ENCODE measurements around the gene LBHD1. TPM values are rescaled to one million over a fixed set of nuclear protein-coding genes. Genes with fewer than 3 reads are reported as not detected.
"Not testable (repeated sequence)": the region's sequence is repeated elsewhere in the genome, so short reads cannot be mapped to it uniquely, and the experiment has no call there.

Gene LBHD1
- total and polyA plus RNA-seq, 9 donors, result 2.8 to 8.2 (median 6.2) TPM

GRCh38 chr11:62709247-62710000 lies 37.4 kb upstream of the LBHD1 start:
- DNase-seq, result peak; percentile 100
- peaks cover 43% of the 10 kb centered on the region for H3K4me1 ChIP-seq (ENCODE audit: control insufficient read depth, insufficient read depth, low read length)
- WGBS (ENCODE audit: insufficient coverage), result 3% methylated on average over 28 of the region's 47 CpGs
- H3K4me3 ChIP-seq (ENCODE audit: low read length), result peak overlapping the region; percentile 57
- no peaks in the 10 kb centered on the region for H3K9me3 ChIP-seq (replicated peaks; ENCODE audit: control insufficient read depth, low read depth, low read length)
- H3K27ac ChIP-seq (ENCODE audit: low read length), result peak overlapping the region; percentile 86
- H3K27me3 ChIP-seq (ENCODE audit: control insufficient read depth, insufficient read depth, low read length), result no peaks in the 10 kb centered on the region
- peaks cover 43% of the 10 kb centered on the region for H3K36me3 ChIP-seq (ENCODE audit: control insufficient read depth, insufficient read depth, low read length)

DNA sequence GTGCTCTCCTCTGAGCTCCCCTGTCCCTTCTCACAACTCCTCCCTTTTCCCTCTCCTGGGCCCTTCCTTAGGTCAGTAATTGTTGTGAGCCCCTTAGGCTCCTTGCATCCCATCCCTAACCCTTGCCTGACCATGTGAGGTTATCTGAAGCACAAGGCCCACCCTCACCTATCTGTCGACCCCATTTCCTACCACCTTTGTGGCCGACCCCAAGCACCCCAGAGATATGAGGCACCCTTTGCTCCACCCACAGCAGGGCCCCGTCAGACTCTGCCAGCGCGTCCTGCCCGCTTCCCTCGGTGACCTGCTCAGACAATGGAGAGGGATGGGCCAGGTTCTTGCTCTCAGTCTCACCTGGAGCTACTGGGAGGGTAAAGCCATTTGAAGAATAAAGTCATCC lies 36.7 kb upstream of the LBHD1 start:
- Histone ChIP-seq H3K4me1 (ENCODE audit: control insufficient read depth, insufficient read depth, low read length) (peaks cover 43% of the 10 kb centered on the region), H3K27ac (ENCODE audit: low read length) (peak overlapping the region; percentile 86)

GRCh38 chr11:62708392-62708791 lies 36.3 kb upstream of the LBHD1 start:
- no peaks in the 10 kb centered on the region for H3K9me3 ChIP-seq (replicated peaks; ENCODE audit: control insufficient read depth, low read depth, low read length)
- no peak for DNase-seq
- peak overlapping the region; percentile 86 for H3K27ac ChIP-seq (ENCODE audit: low read length)
- H3K4me3 ChIP-seq (ENCODE audit: low read length), result peak overlapping the region; percentile 57
- H3K27me3 ChIP-seq (ENCODE audit: control insufficient read depth, insufficient read depth, low read length), result no peaks in the 10 kb centered on the region
- peaks cover 43% of the 10 kb centered on the region for H3K4me1 ChIP-seq (ENCODE audit: control insufficient read depth, insufficient read depth, low read length)
- WGBS (ENCODE audit: insufficient coverage), result 80% methylated on average over 5 of the region's 5 CpGs
- peaks cover 34% of the 10 kb centered on the region for H3K36me3 ChIP-seq (ENCODE audit: control insufficient read depth, insufficient read depth, low read length)

More for the DNA sequence above, 36.7 kb upstream of the LBHD1 start:
- DNase-seq, result no peak
- peak overlapping the region; percentile 57 for H3K4me3 ChIP-seq (ENCODE audit: low read length)
- H3K9me3 ChIP-seq (replicated peaks; ENCODE audit: control insufficient read depth, low read depth, low read length), result no peaks in the 10 kb centered on the region
- H3K27me3 ChIP-seq (ENCODE audit: control insufficient read depth, insufficient read depth, low read length), result no peaks in the 10 kb centered on the region
- peaks cover 38% of the 10 kb centered on the region for H3K36me3 ChIP-seq (ENCODE audit: control insufficient read depth, insufficient read depth, low read length)
- no CpG with 5 or more reads among the region's 7 CpGs for WGBS (ENCODE audit: insufficient coverage)

DNA sequence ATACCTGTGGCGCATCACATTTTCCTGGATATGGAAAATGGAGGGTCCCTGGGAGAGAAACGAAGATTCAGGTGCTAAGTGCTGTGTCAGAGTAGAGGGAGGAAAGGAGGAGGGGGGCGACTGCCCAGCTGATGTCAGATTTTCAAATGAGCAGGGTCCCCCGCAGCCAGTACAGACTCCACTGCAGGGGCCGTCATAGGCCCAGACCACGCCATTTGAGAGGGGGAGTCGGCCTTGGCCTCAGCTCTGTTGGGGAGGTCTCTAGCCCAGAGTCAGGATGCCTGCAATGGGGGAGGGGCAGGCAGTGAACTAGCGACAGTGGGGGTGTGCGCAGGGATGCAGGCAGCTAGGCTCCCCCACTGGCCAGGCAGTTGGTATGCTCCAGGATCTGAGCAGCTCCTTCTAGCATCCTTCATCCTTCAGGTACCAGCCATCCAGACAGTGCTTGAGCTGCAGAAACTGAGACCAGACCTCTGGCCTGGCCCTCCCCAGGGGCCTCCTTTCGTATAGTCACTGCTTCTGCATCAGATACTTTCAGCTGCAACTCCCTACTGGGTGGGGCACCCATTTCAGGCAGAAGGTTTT lies 35.3 kb upstream of the LBHD1 start, which contains the start of the genes BSCL2 and GNG3:
BSCL2 (minus strand) TSS at position 148 of the 585 bp plus-strand sequence. CDS start 229 bp downstream, outside the sequence.
GNG3 (plus strand) TSS at position 400 of the 585 bp plus-strand sequence. CDS start 620 bp downstream, outside the sequence.
- 71% methylated on average over 5 of the region's 10 CpGs for WGBS (ENCODE audit: insufficient coverage)
- peak within 1 kb of the TSS; percentile 92 for H3K4me3 ChIP-seq (ENCODE audit: low read length)
- peaks cover 29% of the 10 kb centered on the region for H3K36me3 ChIP-seq (ENCODE audit: control insufficient read depth, insufficient read depth, low read length)
- H3K9me3 ChIP-seq (replicated peaks; ENCODE audit: control insufficient read depth, low read depth, low read length), result no peaks in the 10 kb centered on the region
- peaks cover 43% of the 10 kb centered on the region for H3K4me1 ChIP-seq (ENCODE audit: control insufficient read depth, insufficient read depth, low read length)
- DNase-seq, result peak; percentile 46
- peak within 1 kb of the TSS; percentile 87 for H3K27ac ChIP-seq (ENCODE audit: low read length)
- no peaks in the 10 kb centered on the region for H3K27me3 ChIP-seq (ENCODE audit: control insufficient read depth, insufficient read depth, low read length)

GRCh38 chr11:62706850-62707247 lies 34.8 kb upstream of the LBHD1 start:
- whole genome bisulfite sequencing (ENCODE audit: insufficient coverage), result 65% methylated on average over 7 of the region's 8 CpGs
- Histone ChIP-seq H3K36me3 (ENCODE audit: control insufficient read depth, insufficient read depth, low read length) (peaks cover 31% of the 10 kb centered on the region), H3K9me3 (replicated peaks; ENCODE audit: control insufficient read depth, low read depth, low read length) (no peaks in the 10 kb centered on the region), H3K4me3 (ENCODE audit: low read length) (peak overlapping the region; percentile 92), H3K4me1 (ENCODE audit: control insufficient read depth, insufficient read depth, low read length) (peaks cover 43% of the 10 kb centered on the region), H3K27ac (ENCODE audit: low read length) (peak overlapping the region; percentile 87), H3K27me3 (ENCODE audit: control insufficient read depth, insufficient read depth, low read length) (no peaks in the 10 kb centered on the region)
- DNase-seq, result no peak

GRCh38 chr11:62705880-62706849 lies 34.1 kb upstream of the LBHD1 start:
- Histone ChIP-seq H3K9me3 (replicated peaks; ENCODE audit: control insufficient read depth, low read depth, low read length) (no peaks in the 10 kb centered on the region), H3K27ac (ENCODE audit: low read length) (peak overlapping the region; percentile 89), H3K36me3 (ENCODE audit: control insufficient read depth, insufficient read depth, low read length) (peaks cover 28% of the 10 kb centered on the region), H3K27me3 (ENCODE audit: control insufficient read depth, insufficient read depth, low read length) (no peaks in the 10 kb centered on the region), H3K4me3 (ENCODE audit: low read length) (peak overlapping the region; percentile 92), H3K4me1 (ENCODE audit: control insufficient read depth, insufficient read depth, low read length) (peaks cover 43% of the 10 kb centered on the region)
- DNase-seq, result peak; percentile 95
- 3% methylated on average over 73 of the region's 73 CpGs for WGBS (ENCODE audit: insufficient coverage)

DNA sequence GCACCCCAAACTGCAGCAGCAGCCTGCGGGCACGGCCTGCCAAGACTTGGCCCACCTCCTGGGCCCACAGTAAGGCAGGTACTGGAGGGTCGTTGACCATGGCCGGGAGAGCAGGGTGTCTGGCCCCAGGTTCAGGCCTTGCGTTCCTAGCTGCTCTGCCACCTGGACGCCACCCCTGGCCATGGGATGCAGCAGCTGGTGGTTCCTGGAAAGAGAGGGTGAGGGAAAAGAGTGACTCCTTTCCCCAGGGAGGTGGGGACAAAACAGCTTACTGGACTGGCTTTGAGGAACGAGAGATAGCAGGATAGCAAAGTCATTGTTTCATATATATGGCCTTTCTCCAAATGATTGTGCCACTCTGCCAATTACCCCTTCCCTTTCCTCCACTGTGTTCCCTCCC lies 33.3 kb upstream of the LBHD1 start:
- Histone ChIP-seq H3K36me3 (ENCODE audit: control insufficient read depth, insufficient read depth, low read length) (peaks cover 27% of the 10 kb centered on the region), H3K9me3 (replicated peaks; ENCODE audit: control insufficient read depth, low read depth, low read length) (no peaks in the 10 kb centered on the region), H3K4me3 (ENCODE audit: low read length) (peak overlapping the region; percentile 92), H3K4me1 (ENCODE audit: control insufficient read depth, insufficient read depth, low read length) (peaks cover 41% of the 10 kb centered on the region), H3K27me3 (ENCODE audit: control insufficient read depth, insufficient read depth, low read length) (no peaks in the 10 kb centered on the region), H3K27ac (ENCODE audit: low read length) (peak overlapping the region; percentile 89)
- WGBS (ENCODE audit: insufficient coverage), result 66% methylated on average over 5 of the region's 7 CpGs
- DNase-seq, result no peak

DNA sequence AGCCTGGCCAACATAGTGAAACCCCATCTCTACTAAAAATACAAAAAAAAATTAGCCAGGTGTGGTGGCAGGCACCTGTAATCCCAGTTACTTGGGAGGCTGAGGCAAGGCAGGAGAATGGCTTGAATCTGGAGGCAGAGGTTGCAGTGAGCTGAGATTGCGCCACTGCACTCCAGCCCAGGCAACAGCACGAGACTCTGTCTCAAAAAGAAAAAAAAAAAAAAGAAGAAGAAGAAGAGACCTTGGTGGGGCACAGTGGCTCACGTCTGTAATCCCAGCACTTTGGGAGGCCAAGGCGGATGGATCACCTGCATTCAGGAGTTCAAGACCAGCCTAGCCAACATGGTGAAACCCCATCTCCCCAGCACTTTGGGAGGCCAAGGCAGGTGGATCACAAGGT lies 31.9 kb upstream of the LBHD1 start:
- WGBS (ENCODE audit: insufficient coverage), result 100% methylated on average over 1 of the region's 4 CpGs
- not testable (repeated sequence) for H3K9me3 ChIP-seq (replicated peaks; ENCODE audit: control insufficient read depth, low read depth, low read length); DNase-seq; H3K27me3 ChIP-seq (ENCODE audit: control insufficient read depth, insufficient read depth, low read length); H3K27ac ChIP-seq (ENCODE audit: low read length); H3K4me3 ChIP-seq (ENCODE audit: low read length)
- Histone ChIP-seq H3K36me3 (ENCODE audit: control insufficient read depth, insufficient read depth, low read length) (peaks cover 26% of the 10 kb centered on the region), H3K4me1 (ENCODE audit: control insufficient read depth, insufficient read depth, low read length) (peaks cover 33% of the 10 kb centered on the region)

- DNase-seq, result no peak
- Histone ChIP-seq H3K9me3 (replicated peaks; ENCODE audit: control insufficient read depth, low read depth, low read length) (no peaks in the 10 kb centered on the region), H3K36me3 (ENCODE audit: control insufficient read depth, insufficient read depth, low read length) (peaks cover 24% of the 10 kb centered on the region), H3K27me3 (ENCODE audit: control insufficient read depth, insufficient read depth, low read length) (no peaks in the 10 kb centered on the region), H3K4me1 (ENCODE audit: control insufficient read depth, insufficient read depth, low read length) (peaks cover 21% of the 10 kb centered on the region), H3K4me3 (ENCODE audit: low read length) (no peak overlapping the region), H3K27ac (ENCODE audit: low read length) (no peak overlapping the region)
- WGBS (ENCODE audit: insufficient coverage), result 100% methylated on average over 3 of the region's 11 CpGs
Observed at GRCh38 chr11:62702246-62702645, 30.2 kb upstream of the LBHD1 start.
